Caco-2 (cell line): ENCODE data around the gene CDC14A. TPM values are rescaled to one million over a fixed set of nuclear protein-coding genes. Genes with fewer than 3 reads are reported as not detected.

Experiments
- BruUV-seq: library from RNA; stranded (reverse); fragments of 400-500 nt; replicated peaks from 2 replicates; lab custom pipeline; 2021; lab: Mats Ljungman, UMichigan
- CTCF ChIA-PET: fragments of 300-600 bp; sonication (Branson Sonifier 250); formaldehyde crosslinking; loops from one replicate; lab custom pipeline; 2022; ENCODE audit warnings: antibody characterized with exemption; lab: Charles Lee
- POLR2A ChIA-PET: fragments of 300-600 bp; sonication (Branson Sonifier 250); formaldehyde crosslinking; loops from one replicate; lab custom pipeline; 2022; ENCODE audit warnings: antibody characterized with exemption; lab: Charles Lee
- DNase-seq, 2 experiments: peaks; one replicate each; pipeline versions ENCODE4 v3.0.0 to v3.0.0-alpha.2; 2020 to 2022
- H3K27me3 ChIP-seq: replicated peaks from 2 replicates; pipeline ENCODE4 v1.6.0; 2011; ENCODE audit warnings: low read length; ENCODE audit not compliant: control insufficient read depth, insufficient read depth
- H3K36me3 ChIP-seq: 2 replicates; pipeline ENCODE4 v1.5.1; 2011; ENCODE audit warnings: low read length; ENCODE audit not compliant: control insufficient read depth, insufficient read depth
- H3K4me1 ChIP-seq: fragments of 250-450 bp; sonication (Bioruptor Pico); 2 replicates; pipeline ENCODE4 v1.5.1; 2020; ENCODE audit warnings: mild to moderate bottlenecking
- H3K4me3 ChIP-seq: 2 replicates; pipeline ENCODE4 v1.5.1; 2011; ENCODE audit warnings: low read depth, mild to moderate bottlenecking, control low read depth, low read length
- H3K9me3 ChIP-seq: fragments of 250-450 bp; sonication (Bioruptor Pico); 2 replicates; pipeline ENCODE4 v1.5.1; 2020; ENCODE audit warnings: mild to moderate bottlenecking, moderate library complexity
- H3K27ac Mint-ChIP-seq: one replicate; pipeline ENCODE4 v1.8.0; 2022; ENCODE audit warnings: mixed read lengths; ENCODE audit not compliant: unreplicated experiment
- H3K27me3 Mint-ChIP-seq: one replicate; pipeline ENCODE4 v1.8.0; 2022; ENCODE audit warnings: mixed read lengths; ENCODE audit not compliant: insufficient read depth, unreplicated experiment
- H3K36me3 Mint-ChIP-seq: one replicate; pipeline ENCODE4 v1.8.0; 2022; ENCODE audit warnings: mild to moderate bottlenecking, mixed read lengths; ENCODE audit not compliant: insufficient read depth, unreplicated experiment
- H3K4me1 Mint-ChIP-seq: one replicate; pipeline ENCODE4 v1.8.0; 2022; ENCODE audit warnings: low read depth, mixed read lengths; ENCODE audit not compliant: unreplicated experiment
- H3K4me3 Mint-ChIP-seq: one replicate; pipeline ENCODE4 v1.8.0; 2022; ENCODE audit warnings: mild to moderate bottlenecking, moderate library complexity, mixed read lengths; ENCODE audit not compliant: unreplicated experiment
- H3K9me3 Mint-ChIP-seq: one replicate; pipeline ENCODE4 v1.8.0; 2022; ENCODE audit warnings: mixed read lengths; ENCODE audit not compliant: unreplicated experiment
- CTCF ChIP-seq, 2 experiments: fragments of 200-600 bp in 1 of 2; IDR thresholded peaks; 1 replicate in 1 of 2; 2 replicates in 1 of 2; pipeline versions ENCODE4 v1.5.1 to v1.8.0; 2011 to 2022; ENCODE audit warnings: antibody characterized with exemption in 1 of 2, control low read depth in 1 of 2, inconsistent platforms in 1 of 2, low read depth in 1 of 2, low read length in 1 of 2, mild to moderate bottlenecking in 1 of 2, moderate library complexity in 1 of 2; ENCODE audit not compliant: insufficient read depth in 1 of 2, severe bottlenecking in 1 of 2, unreplicated experiment in 1 of 2
- intact Hi-C: fragments of 100-400 bp; cut with micrococcal nuclease; formaldehyde crosslinking; loops from one replicate; pipeline ENCODE4 v1.10.0; 2022; ENCODE audit not compliant: unreplicated experiment
- total RNA-seq: library from RNA; stranded (reverse); gene quantifications from 2 replicates; pipeline ENCODE4 v1.2.3, GENCODE V29; 2022

Gene CDC14A
- total RNA-seq, 1 experiment from 2014 or later = 7.3 TPM

GRCh38 chr1:100459358-100460114 lies 107.2 kb downstream of the CDC14A start:
- no peaks in the 10 kb centered on the region for H3K9me3 ChIP-seq
- no peaks in the 10 kb centered on the region for H3K36me3 ChIP-seq
- no TSS peak for BruUV-seq
- intact Hi-C loops = loop anchor here (1.0 to 10.0 kb wide), 6 partner anchors 107 to 651 kb away; partner anchors contain the start of genes CDC14A, SASS6 and TRMT13
- Mint-ChIP-seq H3K27me3 (no peaks in the 10 kb centered on the region), H3K9me3 (no peaks in the 10 kb centered on the region), H3K27ac (peak overlapping the region; percentile 58), H3K36me3 (peaks cover 8% of the 10 kb centered on the region), H3K4me1 (no peaks in the 10 kb centered on the region), H3K4me3 (no peak overlapping the region)
- no peaks in the 10 kb centered on the region for H3K4me1 ChIP-seq
- POLR2A ChIA-PET = interaction anchor here (1.0 kb wide), 1 partner anchor 194 kb away, joined by 3 read pairs; the partner anchor contains the start of gene RTCA
- DNase-seq = peak; percentile 44 to 59
- CTCF ChIA-PET = interaction anchor here (0.6 to 1.0 kb wide), 7 partner anchors 26 to 409 kb away, joined by 3 to 6 read pairs (median 4); partner anchors contain the start of genes CDC14A, SASS6 and TRMT13
- no peaks in the 10 kb centered on the region for H3K27me3 ChIP-seq
- TF ChIP-seq CTCF (IDR thresholded peaks at IDR 0.05; ENCODE audit: insufficient read depth in 1 of 2, low read depth in 1 of 2, low read length in 1 of 2, severe bottlenecking in 1 of 2, unreplicated experiment in 1 of 2) = peak; percentile 53 to 72
- H3K4me3 ChIP-seq = no peak overlapping the region

DNA sequence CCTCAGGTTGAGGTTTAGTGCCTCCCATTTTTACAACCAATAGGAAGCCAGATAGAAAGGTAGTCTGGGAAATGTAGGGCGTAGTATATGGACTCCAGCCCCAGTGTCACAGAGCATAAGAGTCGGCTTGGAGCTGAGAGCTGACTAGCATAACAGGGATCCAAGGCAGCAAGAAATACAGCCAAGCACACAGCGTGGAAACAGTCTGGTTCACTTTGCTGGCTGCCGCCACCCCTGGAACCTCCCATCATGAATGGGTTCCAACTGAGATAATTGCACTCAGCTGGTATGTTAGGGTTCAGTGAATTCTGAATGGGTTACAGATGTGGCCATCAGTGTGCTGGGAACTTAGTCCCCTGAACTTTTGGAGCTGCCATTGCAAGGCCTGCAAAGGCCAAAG lies 108.9 kb downstream of the CDC14A start:
- no peak overlapping the region for H3K4me3 Mint-ChIP-seq
- no TSS peak for BruUV-seq
- no peak for TF ChIP-seq CTCF (IDR thresholded peaks at IDR 0.05; ENCODE audit: insufficient read depth in 1 of 2, low read depth in 1 of 2, low read length in 1 of 2, severe bottlenecking in 1 of 2, unreplicated experiment in 1 of 2)
- H3K36me3 ChIP-seq = no peaks in the 10 kb centered on the region
- no peaks in the 10 kb centered on the region for H3K27me3 ChIP-seq
- no peak overlapping the region for H3K4me3 ChIP-seq
- no peaks in the 10 kb centered on the region for H3K4me1 ChIP-seq
- CTCF ChIA-PET = interaction anchor here (0.6 kb wide), 1 partner anchor 782 kb away, joined by 3 read pairs; no protein-coding TSS in a partner anchor
- H3K4me1 Mint-ChIP-seq = no peaks in the 10 kb centered on the region
- no peak for DNase-seq
- no peaks in the 10 kb centered on the region for H3K9me3 Mint-ChIP-seq
- H3K36me3 Mint-ChIP-seq = peaks cover 8% of the 10 kb centered on the region
- no peaks in the 10 kb centered on the region for H3K27me3 Mint-ChIP-seq
- H3K27ac Mint-ChIP-seq = no peak overlapping the region
- intact Hi-C loops = loop anchor here (5.0 kb wide), 1 partner anchor 146 kb away; no protein-coding TSS in a partner anchor
- no peaks in the 10 kb centered on the region for H3K9me3 ChIP-seq
- POLR2A ChIA-PET = no interaction called here

- no peak for TF ChIP-seq CTCF (IDR thresholded peaks at IDR 0.05; ENCODE audit: insufficient read depth in 1 of 2, low read depth in 1 of 2, low read length in 1 of 2, severe bottlenecking in 1 of 2, unreplicated experiment in 1 of 2)
- POLR2A ChIA-PET = no interaction called here
- CTCF ChIA-PET = no interaction called here
- H3K27me3 Mint-ChIP-seq = no peaks in the 10 kb centered on the region
- DNase-seq = no peak
- intact Hi-C loops = loop anchor here (1.0 to 5.0 kb wide), 3 partner anchors 81 to 406 kb away; no protein-coding TSS in a partner anchor
- Histone ChIP-seq H3K9me3 (no peaks in the 10 kb centered on the region), H3K36me3 (no peaks in the 10 kb centered on the region), H3K4me3 (no peak overlapping the region), H3K4me1 (no peaks in the 10 kb centered on the region), H3K27me3 (no peaks in the 10 kb centered on the region)
- no peak overlapping the region for H3K27ac Mint-ChIP-seq
- H3K4me3 Mint-ChIP-seq = no peak overlapping the region
- H3K9me3 Mint-ChIP-seq = no peaks in the 10 kb centered on the region
- H3K4me1 Mint-ChIP-seq = no peaks in the 10 kb centered on the region
- H3K36me3 Mint-ChIP-seq = peaks cover 8% of the 10 kb centered on the region
- BruUV-seq = no TSS peak
Measured at GRCh38 chr1:100462326-100463025, 110.2 kb downstream of the CDC14A start.
